ENCODE data around the gene CASK.

CASK gene

DNA sequence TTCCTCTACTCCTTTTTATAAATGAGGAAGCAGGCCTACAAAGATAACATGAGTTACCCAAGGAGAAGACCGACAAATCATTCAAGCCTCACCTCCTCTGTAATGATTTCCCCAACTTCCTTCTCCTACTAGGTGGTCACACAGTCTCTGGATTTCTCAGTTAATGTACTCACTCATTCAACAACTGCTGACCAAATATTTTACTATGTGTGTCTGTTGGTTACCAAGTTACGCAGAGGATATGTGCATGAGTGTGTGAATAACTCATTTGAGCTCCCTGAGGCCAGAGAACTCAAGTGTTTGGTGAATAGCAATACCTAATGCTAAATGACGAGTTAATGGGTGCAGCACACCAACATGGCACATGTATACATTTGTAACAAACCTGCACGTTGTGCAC, 10.4 kb downstream of the CASK start:
- no peak for DNase-seq

DNA sequence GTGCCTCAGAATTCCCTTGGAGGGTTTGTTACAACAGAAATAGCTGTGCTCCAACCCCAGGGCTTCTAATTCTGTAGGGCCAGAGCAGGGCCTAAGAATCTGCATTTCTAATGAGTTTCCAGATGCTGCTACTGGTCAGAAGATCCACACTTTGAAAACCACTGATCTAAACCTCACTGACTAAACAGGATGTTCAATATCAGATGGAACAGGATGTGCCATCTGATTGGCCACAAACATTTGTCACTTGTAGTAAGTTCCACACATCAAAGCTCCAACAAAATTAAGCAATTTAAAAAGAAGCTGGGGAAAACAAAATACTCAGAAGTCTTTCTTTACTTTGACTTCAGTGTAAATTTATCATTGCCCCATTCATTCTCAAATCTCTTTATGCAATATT, 14.3 kb downstream of the CASK start:
- DNase-seq: no peak

DNA sequence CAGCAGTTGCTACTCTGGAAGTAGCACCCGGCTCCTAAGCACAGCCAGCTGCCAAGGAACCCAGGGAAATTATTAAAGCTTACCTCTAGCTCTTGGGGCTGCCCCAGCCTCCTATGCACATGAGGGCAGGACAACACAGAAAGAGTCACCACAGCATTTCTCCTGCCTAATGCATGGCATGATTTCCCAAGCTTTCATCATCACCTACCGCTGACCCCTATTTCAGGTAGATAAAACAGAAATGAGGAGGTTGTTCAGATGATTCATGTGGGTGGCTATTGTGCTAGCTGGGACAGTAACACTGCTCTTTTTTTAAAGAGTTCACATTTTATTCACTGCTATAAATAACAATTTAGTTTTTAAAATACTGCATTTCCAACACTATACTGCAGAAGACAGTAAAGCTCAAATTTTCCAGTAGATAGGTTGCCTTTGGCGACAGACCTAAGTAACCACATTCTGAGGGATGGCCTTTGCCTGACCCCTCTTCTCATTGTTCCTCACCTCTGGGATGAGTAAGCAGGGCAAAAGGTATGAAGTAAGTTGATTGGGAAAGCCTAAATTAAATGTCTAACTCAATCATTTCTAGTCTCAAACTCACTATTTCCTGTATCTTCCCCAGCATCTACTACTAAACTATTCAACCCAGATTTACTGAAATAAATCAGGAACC, 16.7 kb downstream of the CASK start:
- DNase-seq: no peak

DNA sequence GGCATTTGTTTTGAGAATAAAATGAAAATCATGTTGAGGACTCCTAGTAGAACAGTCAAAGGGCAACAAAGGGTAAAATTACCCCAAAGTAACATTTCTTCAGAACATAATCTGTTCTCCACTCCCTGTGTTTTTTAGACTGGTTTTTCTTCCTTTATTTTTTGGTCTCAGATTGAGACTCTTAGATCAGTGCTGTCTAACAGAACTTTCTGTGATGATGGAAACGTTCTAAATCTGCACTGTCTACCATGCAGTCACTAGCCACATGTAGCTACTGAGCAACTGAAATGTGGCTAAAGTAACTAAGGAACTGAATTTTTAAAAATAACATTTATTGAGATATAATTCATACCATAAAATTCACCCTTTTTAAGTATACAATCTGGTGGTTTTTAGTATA, 19.8 kb downstream of the CASK start:
- DNase-seq: no peak

DNA sequence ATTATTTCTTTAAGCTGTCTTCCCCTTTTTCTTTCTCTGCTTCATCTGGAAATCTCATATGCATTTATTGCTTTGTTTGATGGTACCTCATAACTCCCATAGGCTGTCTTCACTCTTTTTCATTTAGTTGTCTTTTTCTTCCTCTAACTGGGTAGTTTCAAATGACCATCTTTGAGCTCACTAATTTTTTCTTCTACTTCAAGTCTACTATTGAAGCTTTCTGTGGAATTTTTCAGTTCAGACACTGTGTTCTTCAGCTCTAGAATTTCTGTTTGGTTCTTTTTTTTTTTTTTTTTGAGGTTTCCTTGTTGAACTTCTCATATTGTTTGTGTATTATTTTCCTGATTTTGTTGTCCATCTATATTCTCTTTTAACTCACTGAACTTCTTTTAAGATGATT, 23.0 kb downstream of the CASK start:
- DNase-seq: no peak

- DNase-seq: no peak
Measured at GRCh38 chrX:41895826-41896225, 27.5 kb downstream of the CASK start.

GRCh38 chrX:41890026-41890423, 33.3 kb downstream of the CASK start:
- DNase-seq: no peak

DNA sequence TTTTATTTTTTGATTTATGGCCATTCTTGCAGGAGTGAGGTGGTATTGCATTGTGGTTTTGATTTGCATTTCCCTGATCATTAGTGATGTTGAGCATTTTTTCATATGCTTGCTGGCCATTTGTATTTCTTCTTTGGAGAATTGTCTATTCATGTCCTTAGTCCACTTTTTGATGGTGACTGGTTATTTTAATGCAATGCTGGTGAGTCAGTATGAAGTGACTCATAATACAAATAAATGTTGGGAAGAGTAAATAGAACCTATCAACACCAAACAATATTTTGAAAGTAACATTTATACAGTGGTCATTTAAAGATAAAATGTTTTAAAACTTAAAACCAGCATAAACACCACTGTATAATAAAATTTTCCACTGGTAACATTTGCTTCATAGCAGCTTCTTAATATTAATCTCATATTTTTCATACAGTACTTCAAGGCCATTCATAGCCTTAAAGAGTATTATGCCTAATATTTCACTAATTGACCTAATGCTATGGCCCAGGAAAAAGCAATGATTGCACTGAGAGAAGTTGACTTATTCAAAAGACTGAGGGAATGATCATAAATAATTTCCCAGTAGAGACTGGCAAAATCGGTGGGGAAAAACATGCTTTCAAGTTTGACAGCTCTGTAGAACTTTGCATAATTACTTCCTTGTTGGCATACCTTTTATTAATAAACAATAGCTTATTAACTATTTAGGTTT, 33.9 kb downstream of the CASK start:
- no peak for DNase-seq

DNA sequence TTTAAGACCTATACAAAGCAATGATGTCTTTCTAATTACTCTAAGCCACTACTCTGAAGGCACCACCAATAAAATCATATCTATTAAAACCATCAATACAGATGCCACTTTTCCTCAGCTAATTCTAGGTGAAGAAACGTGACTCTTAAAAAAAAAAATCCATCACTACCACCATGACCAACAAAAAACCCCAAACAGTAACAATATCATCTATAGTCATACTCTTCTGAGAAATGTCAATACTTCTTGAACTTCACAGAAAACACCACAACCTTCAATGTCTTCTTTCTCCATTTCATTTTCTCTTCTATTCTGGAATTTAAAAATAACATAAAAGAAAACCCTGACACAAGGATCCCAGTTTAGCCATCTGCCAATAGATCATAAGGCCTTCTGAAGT, 35.7 kb downstream of the CASK start:
- no peak for DNase-seq

GRCh38 chrX:41885724-41886123, 37.6 kb downstream of the CASK start:
- DNase-seq: no peak

- no peak for DNase-seq
Measured at GRCh38 chrX:41881166-41881565, 42.2 kb downstream of the CASK start.

GRCh38 chrX:41877167-41877566, 46.2 kb downstream of the CASK start:
- DNase-seq: no peak

DNA sequence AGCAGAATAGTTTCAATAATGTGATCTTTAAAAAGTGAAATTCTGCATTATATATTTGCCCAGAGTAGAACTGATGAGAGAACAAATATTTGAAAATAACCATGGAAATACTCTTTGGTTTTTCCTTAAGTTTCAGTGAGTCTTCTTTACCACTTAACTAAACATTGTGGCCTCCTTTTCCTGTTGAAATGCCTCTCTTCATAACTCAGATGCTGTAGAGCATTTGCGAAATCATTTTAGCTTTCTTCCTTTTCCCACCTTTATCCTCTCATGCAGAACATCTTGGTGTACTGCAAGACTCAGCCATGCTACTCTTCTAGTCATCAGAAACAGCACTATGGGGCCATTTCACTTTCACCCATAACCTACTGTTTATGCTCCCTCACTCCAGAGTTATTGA, 48.2 kb downstream of the CASK start:
- no peak for DNase-seq

- no peak for DNase-seq
Measured at GRCh38 chrX:41870719-41871151, 52.6 kb downstream of the CASK start.

- no peak for DNase-seq
Measured at GRCh38 chrX:41868392-41868977, 54.9 kb downstream of the CASK start.

DNA sequence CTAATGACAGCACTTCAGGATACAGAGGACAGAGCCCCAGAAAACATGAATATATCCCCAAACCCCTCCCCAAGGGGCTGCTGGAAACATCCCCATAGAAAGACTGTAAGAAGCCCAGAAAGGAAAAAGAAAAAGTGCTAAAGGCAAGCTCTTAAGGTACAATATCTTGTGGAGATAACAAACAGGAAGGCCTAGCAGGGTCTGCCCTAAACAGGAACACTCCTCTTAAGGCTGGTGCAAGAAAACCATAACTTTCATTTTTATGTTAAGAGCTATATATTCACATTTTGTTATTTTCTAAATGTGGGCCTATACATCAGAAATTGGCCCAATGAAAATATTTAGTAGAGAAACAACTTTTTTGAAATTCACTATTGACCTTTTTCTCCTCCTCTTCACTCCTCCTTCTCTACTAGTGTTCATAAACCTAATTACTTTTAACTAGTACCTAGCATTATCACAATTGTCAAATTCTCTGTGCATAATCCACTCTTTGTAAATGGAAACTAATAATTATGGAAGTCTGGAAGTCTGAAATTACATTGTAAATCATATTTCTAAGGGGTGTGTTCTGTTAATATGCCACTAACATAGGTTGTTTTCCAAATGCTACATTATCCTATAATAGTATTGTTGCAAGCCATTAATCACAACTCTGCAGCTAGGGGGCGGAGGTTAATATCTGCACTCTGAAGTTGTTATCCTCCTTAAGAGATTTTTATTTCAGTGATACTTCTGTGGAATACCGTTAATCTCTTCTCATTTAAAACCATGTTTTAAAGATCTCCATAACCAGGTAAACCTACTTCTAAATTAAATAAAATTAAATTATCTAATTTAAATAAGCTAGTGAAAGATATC, 59.8 kb downstream of the CASK start:
- no peak for DNase-seq

DNA sequence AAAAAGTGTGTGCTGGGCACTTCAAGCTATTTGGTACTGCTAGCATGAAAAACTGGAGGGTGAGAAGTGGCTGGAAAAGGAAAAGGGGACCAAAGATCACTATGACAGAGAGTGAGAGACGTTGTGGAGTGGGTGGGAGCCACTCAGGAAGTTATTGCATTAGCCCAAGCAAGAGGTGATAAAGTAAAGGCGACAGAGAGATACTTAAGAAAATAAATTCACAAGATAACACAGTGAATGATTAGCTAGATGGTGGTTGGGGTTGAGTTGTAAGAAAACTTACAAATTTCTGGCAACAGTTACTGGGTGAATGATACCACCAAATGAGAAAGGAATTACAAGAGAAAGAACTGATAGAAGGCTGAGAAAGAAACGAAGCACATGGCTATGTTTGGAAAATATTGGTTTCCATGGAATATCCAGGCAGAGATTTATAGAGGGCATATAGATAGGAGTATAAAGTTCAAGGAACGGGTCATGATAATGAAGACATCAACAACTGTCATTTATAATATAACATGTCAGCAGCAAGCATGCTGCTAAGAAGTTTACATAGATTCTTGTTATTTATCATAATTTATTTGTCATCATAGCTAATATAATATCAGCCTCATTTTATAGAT, 60.7 kb downstream of the CASK start:
- DNase-seq: no peak

- DNase-seq: no peak
Measured at GRCh38 chrX:41858161-41858775, 65.1 kb downstream of the CASK start.

DNA sequence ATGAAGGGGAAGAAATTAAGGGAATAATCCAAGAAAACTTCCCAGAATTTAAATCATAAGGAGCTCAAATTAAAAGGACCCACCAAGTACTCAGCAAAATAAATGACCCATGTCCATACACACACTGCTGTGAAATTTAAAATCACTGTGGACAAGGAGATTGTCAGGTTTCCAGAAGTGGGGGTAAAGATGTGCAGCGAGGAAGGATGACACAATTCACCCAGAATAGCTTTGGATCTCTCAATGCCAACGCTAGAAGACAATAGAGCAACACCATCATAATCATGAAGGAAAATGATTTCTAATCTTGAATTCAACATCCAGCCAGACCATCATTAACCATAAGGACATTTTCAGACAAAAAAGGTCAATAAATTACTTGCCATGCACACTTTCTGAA, 65.7 kb downstream of the CASK start:
- no peak for DNase-seq

- DNase-seq: no peak
Measured at GRCh38 chrX:41846714-41847113, 76.6 kb downstream of the CASK start.

- no peak for DNase-seq
Measured at GRCh38 chrX:41837270-41837944, 85.9 kb downstream of the CASK start.

GRCh38 chrX:41828826-41829225, 94.5 kb downstream of the CASK start:
- no peak for DNase-seq

Data from activated effector memory CD4-positive, alpha-beta T cell treated with Interleukin-2 at 50 U/mL for 16 hours (primary cell).